ENCODE results near the gene CDKAL1.

Gene CDKAL1

DNA sequence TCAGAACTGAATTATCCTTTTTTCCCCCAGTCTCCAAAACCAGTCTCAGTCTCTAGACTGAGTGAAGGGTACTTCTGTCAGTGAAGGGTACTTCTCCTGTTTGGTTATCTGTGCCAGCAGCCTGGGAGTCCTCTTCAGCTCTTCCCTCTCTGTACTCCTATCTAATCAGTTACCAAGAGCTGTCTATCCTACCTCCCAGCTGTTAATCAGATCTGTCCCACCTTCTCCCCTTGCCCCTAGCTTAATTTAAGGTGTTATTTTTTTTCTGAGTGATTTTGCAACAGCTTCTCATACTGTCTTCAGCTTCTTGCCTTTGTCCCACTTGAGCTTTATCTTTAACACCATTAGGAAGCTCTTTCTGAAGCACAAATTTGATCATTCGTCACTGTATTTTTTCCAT, 567.4 kb downstream of the CDKAL1 start:
- TF ChIP-seq TAF1 (IDR thresholded peaks at IDR 0.05; ENCODE audit: low read depth) (no peak), CREB1 (IDR thresholded peaks at IDR 0.05; ENCODE audit: low read depth) (no peak), RAD21 (IDR thresholded peaks at IDR 0.05; ENCODE audit: low read depth) (no peak), CEBPB (IDR thresholded peaks at IDR 0.05) (no peak)
- TF ChIP-seq, protein P1, sequence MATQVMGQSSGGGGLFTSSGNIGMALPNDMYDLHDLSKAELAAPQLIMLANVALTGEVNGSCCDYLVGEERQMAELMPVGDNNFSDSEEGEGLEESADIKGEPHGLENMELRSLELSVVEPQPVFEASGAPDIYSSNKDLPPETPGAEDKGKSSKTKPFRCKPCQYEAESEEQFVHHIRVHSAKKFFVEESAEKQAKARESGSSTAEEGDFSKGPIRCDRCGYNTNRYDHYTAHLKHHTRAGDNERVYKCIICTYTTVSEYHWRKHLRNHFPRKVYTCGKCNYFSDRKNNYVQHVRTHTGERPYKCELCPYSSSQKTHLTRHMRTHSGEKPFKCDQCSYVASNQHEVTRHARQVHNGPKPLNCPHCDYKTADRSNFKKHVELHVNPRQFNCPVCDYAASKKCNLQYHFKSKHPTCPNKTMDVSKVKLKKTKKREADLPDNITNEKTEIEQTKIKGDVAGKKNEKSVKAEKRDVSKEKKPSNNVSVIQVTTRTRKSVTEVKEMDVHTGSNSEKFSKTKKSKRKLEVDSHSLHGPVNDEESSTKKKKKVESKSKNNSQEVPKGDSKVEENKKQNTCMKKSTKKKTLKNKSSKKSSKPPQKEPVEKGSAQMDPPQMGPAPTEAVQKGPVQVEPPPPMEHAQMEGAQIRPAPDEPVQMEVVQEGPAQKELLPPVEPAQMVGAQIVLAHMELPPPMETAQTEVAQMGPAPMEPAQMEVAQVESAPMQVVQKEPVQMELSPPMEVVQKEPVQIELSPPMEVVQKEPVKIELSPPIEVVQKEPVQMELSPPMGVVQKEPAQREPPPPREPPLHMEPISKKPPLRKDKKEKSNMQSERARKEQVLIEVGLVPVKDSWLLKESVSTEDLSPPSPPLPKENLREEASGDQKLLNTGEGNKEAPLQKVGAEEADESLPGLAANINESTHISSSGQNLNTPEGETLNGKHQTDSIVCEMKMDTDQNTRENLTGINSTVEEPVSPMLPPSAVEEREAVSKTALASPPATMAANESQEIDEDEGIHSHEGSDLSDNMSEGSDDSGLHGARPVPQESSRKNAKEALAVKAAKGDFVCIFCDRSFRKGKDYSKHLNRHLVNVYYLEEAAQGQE (IDR thresholded peaks at IDR 0.05; ENCODE audit: low read depth), result no peak

DNA sequence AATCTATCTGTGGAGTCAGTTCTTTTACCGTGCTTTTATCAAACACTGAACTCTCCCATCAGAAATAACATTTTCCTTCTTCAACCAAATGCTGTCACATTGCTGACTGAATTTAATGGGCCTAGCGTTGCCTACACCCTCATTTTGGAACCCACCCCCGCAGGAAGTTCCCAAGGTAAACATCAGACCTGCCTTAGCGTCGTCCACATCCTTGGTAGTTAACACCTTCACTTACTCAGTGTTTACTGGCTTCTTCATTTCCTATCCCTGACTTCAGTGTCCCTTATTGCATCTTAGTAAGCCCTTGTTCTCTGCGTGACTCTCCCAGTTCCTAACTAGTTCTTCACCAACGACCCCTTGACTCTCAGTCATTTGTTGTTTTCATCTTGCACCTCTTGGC, 567.9 kb downstream of the CDKAL1 start:
- TF ChIP-seq, protein P2, sequence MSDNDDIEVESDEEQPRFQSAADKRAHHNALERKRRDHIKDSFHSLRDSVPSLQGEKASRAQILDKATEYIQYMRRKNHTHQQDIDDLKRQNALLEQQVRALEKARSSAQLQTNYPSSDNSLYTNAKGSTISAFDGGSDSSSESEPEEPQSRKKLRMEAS (IDR thresholded peaks at IDR 0.05), result no peak
- TF ChIP-seq TCF12 (IDR thresholded peaks at IDR 0.05; ENCODE audit: low read depth), result no peak
- TF ChIP-seq RAD21 (IDR thresholded peaks at IDR 0.05; ENCODE audit: low read depth), result no peak
- TF ChIP-seq TEAD4 (IDR thresholded peaks at IDR 0.05), result no peak
- TF ChIP-seq, protein P1 (IDR thresholded peaks at IDR 0.05; ENCODE audit: low read depth), result no peak
- no peak for TF ChIP-seq YY1 (IDR thresholded peaks at IDR 0.05; ENCODE audit: low read depth)
- TF ChIP-seq EP300 (IDR thresholded peaks at IDR 0.05; ENCODE audit: borderline replicate concordance), result no peak
- no peak for TF ChIP-seq CEBPB (IDR thresholded peaks at IDR 0.05)
- TF ChIP-seq, protein P3, sequence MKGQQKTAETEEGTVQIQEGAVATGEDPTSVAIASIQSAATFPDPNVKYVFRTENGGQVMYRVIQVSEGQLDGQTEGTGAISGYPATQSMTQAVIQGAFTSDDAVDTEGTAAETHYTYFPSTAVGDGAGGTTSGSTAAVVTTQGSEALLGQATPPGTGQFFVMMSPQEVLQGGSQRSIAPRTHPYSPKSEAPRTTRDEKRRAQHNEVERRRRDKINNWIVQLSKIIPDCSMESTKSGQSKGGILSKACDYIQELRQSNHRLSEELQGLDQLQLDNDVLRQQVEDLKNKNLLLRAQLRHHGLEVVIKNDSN (IDR thresholded peaks at IDR 0.05), result no peak
- no peak for TF ChIP-seq NFIC (IDR thresholded peaks at IDR 0.05)
- no peak for TF ChIP-seq ZBTB7A (IDR thresholded peaks at IDR 0.05; ENCODE audit: low read depth)
- no peak for TF ChIP-seq TAF1 (IDR thresholded peaks at IDR 0.05; ENCODE audit: low read depth)
- TF ChIP-seq EGR1 (IDR thresholded peaks at IDR 0.05), result no peak
- TF ChIP-seq FOXM1 (IDR thresholded peaks at IDR 0.05; ENCODE audit: borderline replicate concordance, low read depth), result no peak
- no peak for TF ChIP-seq CREB1 (IDR thresholded peaks at IDR 0.05; ENCODE audit: low read depth)

DNA sequence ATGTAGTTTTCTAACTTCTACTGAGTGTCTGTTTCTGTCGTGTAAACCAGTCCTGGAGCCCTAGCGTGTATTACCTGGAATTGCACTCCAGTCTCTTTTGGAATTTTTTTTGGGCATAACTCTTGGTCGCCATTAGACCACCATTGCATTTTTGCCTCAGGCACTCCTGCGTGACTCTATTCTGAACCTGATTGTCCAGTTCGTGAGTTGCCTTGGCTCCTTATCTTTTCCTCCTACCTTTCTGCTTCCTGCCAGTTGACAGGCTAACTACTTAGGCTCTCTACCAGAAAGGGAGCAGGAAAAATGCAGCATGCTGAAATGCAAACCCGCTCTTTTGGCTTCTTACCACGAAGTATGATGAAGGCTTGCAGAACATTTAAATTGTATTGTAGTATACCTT, 568.4 kb downstream of the CDKAL1 start:
- TF ChIP-seq, protein P2 (IDR thresholded peaks at IDR 0.05), result no peak
- TF ChIP-seq EP300 (IDR thresholded peaks at IDR 0.05; ENCODE audit: borderline replicate concordance) (no peak), TAF1 (IDR thresholded peaks at IDR 0.05; ENCODE audit: low read depth) (no peak), YY1 (IDR thresholded peaks at IDR 0.05; ENCODE audit: low read depth) (no peak), CREB1 (IDR thresholded peaks at IDR 0.05; ENCODE audit: low read depth) (no peak), RAD21 (IDR thresholded peaks at IDR 0.05; ENCODE audit: low read depth) (no peak), ZBTB7A (IDR thresholded peaks at IDR 0.05; ENCODE audit: low read depth) (no peak), CEBPB (IDR thresholded peaks at IDR 0.05) (no peak), NFIC (IDR thresholded peaks at IDR 0.05) (no peak), TEAD4 (IDR thresholded peaks at IDR 0.05) (no peak), EGR1 (IDR thresholded peaks at IDR 0.05) (no peak), TCF12 (IDR thresholded peaks at IDR 0.05; ENCODE audit: low read depth) (no peak), FOXM1 (IDR thresholded peaks at IDR 0.05; ENCODE audit: borderline replicate concordance, low read depth) (no peak)
- TF ChIP-seq, protein P1 (IDR thresholded peaks at IDR 0.05; ENCODE audit: low read depth), result no peak
- TF ChIP-seq, protein P3 (IDR thresholded peaks at IDR 0.05), result no peak

DNA sequence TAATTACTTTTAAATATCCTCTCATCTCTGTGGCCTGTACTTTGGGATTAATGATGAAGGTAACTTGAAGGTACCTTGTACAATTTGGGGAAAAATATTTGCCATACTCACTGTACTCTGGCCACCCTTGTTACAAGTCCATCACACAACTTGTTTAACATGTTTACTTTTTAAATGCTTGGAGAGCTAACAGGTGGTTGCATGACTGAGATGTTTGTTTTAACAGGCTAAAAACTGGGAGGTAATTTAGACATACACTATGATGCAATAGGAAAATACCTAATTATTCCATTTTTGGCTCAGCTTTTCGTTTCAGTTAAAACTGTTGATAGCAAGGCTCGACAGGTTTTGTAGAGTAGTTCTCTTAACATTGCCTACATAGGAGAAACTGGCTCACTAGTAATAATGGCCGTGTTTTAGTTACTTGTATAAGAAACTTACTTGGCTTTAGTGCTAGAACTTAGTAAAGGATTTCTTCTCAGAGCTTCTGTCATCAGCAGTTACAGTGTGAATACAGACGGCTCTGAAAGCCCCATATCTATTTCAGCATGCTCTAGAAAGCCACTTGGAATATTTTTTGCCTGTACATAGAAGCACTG, 569.5 kb downstream of the CDKAL1 start:
- TF ChIP-seq, protein P1 (IDR thresholded peaks at IDR 0.05; ENCODE audit: low read depth), result no peak
- TF ChIP-seq EGR1 (IDR thresholded peaks at IDR 0.05), result no peak
- no peak for TF ChIP-seq CEBPB (IDR thresholded peaks at IDR 0.05)
- no peak for TF ChIP-seq TAF1 (IDR thresholded peaks at IDR 0.05; ENCODE audit: low read depth)
- no peak for TF ChIP-seq EP300 (IDR thresholded peaks at IDR 0.05; ENCODE audit: borderline replicate concordance)
- no peak for TF ChIP-seq NFIC (IDR thresholded peaks at IDR 0.05)
- TF ChIP-seq, protein P2 (IDR thresholded peaks at IDR 0.05), result no peak
- TF ChIP-seq YY1 (IDR thresholded peaks at IDR 0.05; ENCODE audit: low read depth), result no peak
- no peak for TF ChIP-seq CREB1 (IDR thresholded peaks at IDR 0.05; ENCODE audit: low read depth)
- no peak for TF ChIP-seq TEAD4 (IDR thresholded peaks at IDR 0.05)
- TF ChIP-seq, protein P3 (IDR thresholded peaks at IDR 0.05), result no peak
- no peak for TF ChIP-seq ZBTB7A (IDR thresholded peaks at IDR 0.05; ENCODE audit: low read depth)
- no peak for TF ChIP-seq TCF12 (IDR thresholded peaks at IDR 0.05; ENCODE audit: low read depth)
- TF ChIP-seq FOXM1 (IDR thresholded peaks at IDR 0.05; ENCODE audit: borderline replicate concordance, low read depth), result no peak
- TF ChIP-seq RAD21 (IDR thresholded peaks at IDR 0.05; ENCODE audit: low read depth), result no peak
